Measurements from ENCODE around the gene HPD. TPM values are rescaled to one million over a fixed set of nuclear protein-coding genes. Genes with fewer than 3 reads are reported as not detected.
A peak's percentile ranks its signal among the peaks of the same experiment; 100 is the strongest.
"Not testable (repeated sequence)": the region's sequence is repeated elsewhere in the genome, so short reads cannot be mapped to it uniquely, and the experiment has no call there.

Gene HPD
- total RNA-seq, 1 experiment from 2014 or later: not detected

GRCh38 chr12:121799842-121800693 is 58.6 kb downstream of the HPD start:
- DNase-seq (ENCODE audit: low read depth): peak; percentile 92

- peak; percentile 81 for DNase-seq (ENCODE audit: low read depth)
Measured at GRCh38 chr12:121799156-121799841, 59.4 kb downstream of the HPD start.

- DNase-seq (ENCODE audit: low read depth): no peak
Measured at GRCh38 chr12:121798787-121799155, 59.9 kb downstream of the HPD start.

GRCh38 chr12:121797937-121798786 is 60.5 kb downstream of the HPD start:
- DNase-seq (ENCODE audit: low read depth): peak; percentile 90

GRCh38 chr12:121796855-121797751 is 61.6 kb downstream of the HPD start:
- peak; percentile 91 for DNase-seq (ENCODE audit: low read depth)

- DNase-seq (ENCODE audit: low read depth): peak; percentile 69
Measured at GRCh38 chr12:121795034-121795968, 63.4 kb downstream of the HPD start.

- no peak for DNase-seq (ENCODE audit: low read depth)
Measured at GRCh38 chr12:121794534-121795033, 64.1 kb downstream of the HPD start.

GRCh38 chr12:121793838-121794533 is 64.7 kb downstream of the HPD start:
- DNase-seq (ENCODE audit: low read depth): peak; percentile 81

GRCh38 chr12:121793440-121793837 is 65.2 kb downstream of the HPD start, which contains the start of gene RHOF:
Gene RHOF (minus strand): TSS chr12:121793688. CDS start chr12:121793633, 55 bp downstream.
- DNase-seq (ENCODE audit: low read depth): no peak

GRCh38 chr12:121792607-121793439 is 65.8 kb downstream of the HPD start:
- no peak for DNase-seq (ENCODE audit: low read depth)

- DNase-seq (ENCODE audit: low read depth): no peak
Measured at GRCh38 chr12:121791671-121792551, 66.7 kb downstream of the HPD start.

GRCh38 chr12:121790785-121791184 is 67.9 kb downstream of the HPD start:
- DNase-seq (ENCODE audit: low read depth): not testable (repeated sequence)

GRCh38 chr12:121789800-121790728 is 68.6 kb downstream of the HPD start:
- no peak for DNase-seq (ENCODE audit: low read depth)
